PFSK-1 (cell line): ENCODE results near the gene MARVELD2.

Experiments
- FOXP2 ChIP-seq: optimal IDR thresholded peaks from 2 replicates; pipeline ENCODE3; 2011; ENCODE audit warnings: borderline replicate concordance, control low read depth, inconsistent platforms; ENCODE audit not compliant: insufficient read depth; ENCODE audit errors: extremely low read length, extremely low read depth
- POLR2AphosphoS5 ChIP-seq: IDR thresholded peaks from 2 replicates; pipeline ENCODE4 v1.6.1; 2012; ENCODE audit warnings: low read depth, mild to moderate bottlenecking, control low read depth, low read length, moderate library complexity
- REST ChIP-seq, 2 experiments: IDR thresholded peaks; 2 replicates each; pipeline versions ENCODE4 v1.6.1 to v1.8.0; 2011 to 2012; ENCODE audit warnings: low read depth in 2 of 2, low read length in 2 of 2, control low read depth in 1 of 2, inconsistent platforms in 1 of 2, mild to moderate bottlenecking in 1 of 2, moderate library complexity in 1 of 2; ENCODE audit not compliant: insufficient read depth in 1 of 2
- SIN3A ChIP-seq: IDR thresholded peaks from 2 replicates; pipeline ENCODE4 v1.6.1; 2012; ENCODE audit warnings: mild to moderate bottlenecking, low read length, moderate library complexity, borderline replicate concordance; ENCODE audit not compliant: insufficient read depth
- TAF1 ChIP-seq: IDR thresholded peaks from 2 replicates; pipeline ENCODE4 v1.6.1; 2012; ENCODE audit warnings: low read length, control low read depth, borderline replicate concordance; ENCODE audit not compliant: insufficient read depth

The MARVELD2 gene

GRCh38 chr5:69432412-69433206 lies 17.7 kb downstream of the MARVELD2 start:
- TF ChIP-seq FOXP2 (no peak), REST (IDR thresholded peaks at IDR 0.05; ENCODE audit: insufficient read depth in 1 of 2, low read depth in 2 of 2, low read length in 2 of 2) (no peak), TAF1 (no peak), SIN3A (no peak), POLR2AphosphoS5 (no peak)

- TF ChIP-seq FOXP2 (no peak), POLR2AphosphoS5 (no peak), REST (IDR thresholded peaks at IDR 0.05; ENCODE audit: insufficient read depth in 1 of 2, low read depth in 2 of 2, low read length in 2 of 2) (no peak), SIN3A (no peak), TAF1 (no peak)
Observed at GRCh38 chr5:69444127-69444754, 29.3 kb downstream of the MARVELD2 start.

GRCh38 chr5:69449511-69449910 lies 34.6 kb downstream of the MARVELD2 start:
- no peak for TF ChIP-seq POLR2AphosphoS5

- no peak for TF ChIP-seq SIN3A
- no peak for TF ChIP-seq TAF1
- no peak for TF ChIP-seq FOXP2
- no peak for TF ChIP-seq REST (IDR thresholded peaks at IDR 0.05; ENCODE audit: insufficient read depth in 1 of 2, low read depth in 2 of 2, low read length in 2 of 2)
- TF ChIP-seq POLR2AphosphoS5: no peak
Observed at GRCh38 chr5:69450116-69450515, 35.2 kb downstream of the MARVELD2 start.

GRCh38 chr5:69451941-69452647 lies 37.2 kb downstream of the MARVELD2 start:
- TF ChIP-seq FOXP2: no peak
- TF ChIP-seq TAF1: no peak
- no peak for TF ChIP-seq POLR2AphosphoS5
- TF ChIP-seq SIN3A: no peak
- TF ChIP-seq REST (IDR thresholded peaks at IDR 0.05; ENCODE audit: insufficient read depth in 1 of 2, low read depth in 2 of 2, low read length in 2 of 2): no peak
